ENCODE results near the gene XRCC4. TPM values are rescaled to one million over a fixed set of nuclear protein-coding genes. Genes with fewer than 3 reads are reported as not detected.
"Not testable (repeated sequence)": the region's sequence is repeated elsewhere in the genome, so short reads cannot be mapped to it uniquely, and the experiment has no call there.

XRCC4 gene
- total RNA-seq, 2 experiments from 2014 or later, result 14.0 to 15.2 TPM

DNA sequence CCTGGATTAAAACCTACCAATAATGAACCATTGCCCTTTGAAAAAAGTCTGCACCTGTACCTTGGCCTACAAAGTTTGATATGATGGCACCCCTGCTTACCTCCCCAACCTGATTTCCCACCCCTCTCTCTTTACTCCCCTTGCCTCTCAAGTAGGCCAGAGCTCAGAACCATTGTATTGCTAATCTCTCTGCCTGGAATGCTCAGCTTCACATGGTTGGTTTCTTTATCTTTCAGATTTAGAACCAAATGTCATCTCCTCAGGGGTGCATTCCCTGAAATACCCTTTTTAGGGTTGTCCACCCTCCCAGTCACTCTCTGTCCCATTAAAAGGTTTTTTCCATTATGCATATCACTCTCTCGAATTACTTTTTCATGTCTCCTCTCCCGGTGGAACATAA is 277.6 kb downstream of the XRCC4 start:
- Mint-ChIP-seq H3K27ac (no peak overlapping the region), H3K36me3 (peaks cover 3% of the 10 kb centered on the region), H3K27me3 (no peaks in the 10 kb centered on the region), H3K4me3 (no peak overlapping the region), H3K9me3 (peaks cover 14% of the 10 kb centered on the region), H3K4me1 (ENCODE audit: low read depth) (no peaks in the 10 kb centered on the region)
- DNase-seq, result no peak
- intact Hi-C loops (cut with micrococcal nuclease), result no loop called here
- CTCF ChIA-PET, result interaction anchor here (1.6 kb wide), 1 partner anchor 9 kb away, joined by 3 read pairs; no protein-coding TSS in a partner anchor
- POLR2A ChIA-PET, result no interaction called here

DNA sequence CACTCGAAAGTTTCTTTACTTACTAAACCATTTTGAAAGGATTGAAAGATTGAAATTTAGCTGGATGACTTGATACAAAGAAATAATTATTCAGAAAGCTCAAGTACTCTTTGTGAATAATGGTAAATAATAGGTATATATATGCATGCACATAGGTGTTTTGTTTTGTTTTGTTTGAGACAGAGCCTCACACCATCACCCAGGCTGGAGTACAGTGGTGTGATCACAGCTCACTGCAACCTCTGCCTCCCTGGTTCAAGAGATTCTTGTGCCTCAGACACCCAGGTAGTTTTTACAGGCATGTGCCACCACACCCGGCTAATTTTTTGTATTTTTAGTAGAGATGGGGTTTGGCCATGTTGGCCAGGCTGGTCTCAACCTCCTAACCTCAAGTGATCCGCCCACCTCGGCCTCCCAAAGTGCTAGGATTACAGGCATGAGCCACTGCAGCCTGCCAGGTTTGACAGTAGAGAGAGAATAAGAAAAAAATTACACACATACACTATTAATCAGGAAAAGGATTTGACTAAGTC is 278.2 kb downstream of the XRCC4 start:
- H3K9me3 Mint-ChIP-seq, result peaks cover 13% of the 10 kb centered on the region
- H3K4me1 Mint-ChIP-seq (ENCODE audit: low read depth); POLR2A ChIA-PET; H3K36me3 Mint-ChIP-seq; intact Hi-C loops (cut with micrococcal nuclease); DNase-seq; H3K27me3 Mint-ChIP-seq; H3K27ac Mint-ChIP-seq; H3K4me3 Mint-ChIP-seq: not testable (repeated sequence)
- CTCF ChIA-PET, result interaction anchor here (1.6 kb wide), 1 partner anchor 9 kb away, joined by 3 read pairs; no protein-coding TSS in a partner anchor

DNA sequence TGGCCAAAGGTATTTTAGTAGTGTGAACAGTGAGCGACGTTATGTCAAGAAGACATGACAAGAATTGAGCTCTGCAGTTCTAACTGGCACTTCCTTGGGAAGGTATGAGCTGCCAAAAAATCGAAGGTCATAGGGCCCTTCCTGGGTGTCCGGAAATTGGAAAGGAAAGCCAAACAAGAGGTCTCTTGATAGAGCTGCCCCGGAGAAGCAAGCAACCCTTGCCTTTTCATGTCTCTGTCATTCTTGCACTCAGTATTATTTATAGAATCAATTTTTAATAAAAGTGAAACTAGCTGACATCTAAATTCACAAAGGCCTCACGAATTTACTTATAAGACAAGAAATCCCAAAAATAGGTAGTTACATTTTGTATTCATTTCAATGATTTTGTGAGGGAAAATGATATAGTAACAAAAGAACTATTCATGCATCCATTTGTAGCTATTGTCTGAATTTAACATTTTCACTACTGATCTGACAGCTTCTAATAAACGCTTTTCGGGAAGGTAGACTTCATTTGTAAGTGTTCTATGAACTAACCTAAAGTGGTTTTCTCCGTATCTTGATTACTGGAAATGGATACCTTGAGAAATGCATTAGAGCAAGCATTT is 280.4 kb downstream of the XRCC4 start:
- DNase-seq, result no peak
- H3K4me1 Mint-ChIP-seq (ENCODE audit: low read depth), result no peaks in the 10 kb centered on the region
- POLR2A ChIA-PET, result no interaction called here
- intact Hi-C loops (cut with micrococcal nuclease), result no loop called here
- no peaks in the 10 kb centered on the region for H3K27me3 Mint-ChIP-seq
- peaks cover 9% of the 10 kb centered on the region for H3K9me3 Mint-ChIP-seq
- H3K27ac Mint-ChIP-seq, result no peak overlapping the region
- peaks cover 3% of the 10 kb centered on the region for H3K36me3 Mint-ChIP-seq
- H3K4me3 Mint-ChIP-seq, result no peak overlapping the region
- CTCF ChIA-PET, result no interaction called here

DNA sequence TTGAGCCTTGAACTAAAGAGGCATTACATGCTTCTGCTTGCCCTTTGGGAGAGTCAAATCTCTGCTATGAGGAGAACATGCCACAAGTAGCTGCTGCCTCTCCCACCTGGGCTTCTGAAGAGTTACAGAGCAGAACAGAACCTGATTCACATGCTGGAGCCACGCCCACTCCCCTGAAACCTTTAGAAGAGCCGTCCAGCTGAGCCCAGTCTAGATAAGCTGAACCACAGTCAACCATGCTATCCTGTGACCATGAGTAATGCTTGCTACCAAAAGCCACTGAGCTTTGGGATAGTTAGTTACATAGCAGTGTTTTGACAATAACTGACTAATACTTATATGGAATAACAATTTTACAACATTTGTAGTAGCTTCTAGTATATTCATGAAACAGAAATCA is 283.2 kb downstream of the XRCC4 start:
- ChIA-PET CTCF (no interaction called here), POLR2A (no interaction called here)
- Mint-ChIP-seq H3K36me3 (no peaks in the 10 kb centered on the region), H3K27me3 (no peaks in the 10 kb centered on the region), H3K4me3 (no peak overlapping the region), H3K9me3 (peaks cover 9% of the 10 kb centered on the region), H3K27ac (no peak overlapping the region), H3K4me1 (ENCODE audit: low read depth) (no peaks in the 10 kb centered on the region)
- DNase-seq, result no peak
- intact Hi-C loops (cut with micrococcal nuclease), result no loop called here

DNA sequence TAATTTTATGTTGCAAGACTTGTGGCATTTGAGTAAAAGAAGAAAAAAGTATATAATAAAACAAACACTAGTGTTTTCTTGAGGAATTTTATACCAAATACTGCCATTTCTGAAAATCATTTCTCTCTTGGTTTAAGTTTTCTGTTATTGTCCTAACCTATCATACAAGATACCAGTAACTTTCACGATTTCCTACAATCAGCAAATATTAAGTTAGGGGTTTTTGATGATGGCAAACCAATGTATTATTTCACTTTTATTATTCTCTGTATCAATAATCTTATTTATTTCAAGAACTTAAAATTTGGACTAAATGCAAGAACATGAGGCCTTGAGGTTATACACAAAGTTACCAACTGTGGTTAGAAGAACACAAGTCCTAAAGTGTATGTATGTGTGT is 285.2 kb downstream of the XRCC4 start:
- Mint-ChIP-seq H3K9me3 (peaks cover 9% of the 10 kb centered on the region), H3K27me3 (no peaks in the 10 kb centered on the region), H3K27ac (no peak overlapping the region), H3K4me1 (ENCODE audit: low read depth) (no peaks in the 10 kb centered on the region), H3K4me3 (no peak overlapping the region), H3K36me3 (no peaks in the 10 kb centered on the region)
- POLR2A ChIA-PET, result no interaction called here
- CTCF ChIA-PET, result no interaction called here
- no peak for DNase-seq
- intact Hi-C loops (cut with micrococcal nuclease), result no loop called here

DNA sequence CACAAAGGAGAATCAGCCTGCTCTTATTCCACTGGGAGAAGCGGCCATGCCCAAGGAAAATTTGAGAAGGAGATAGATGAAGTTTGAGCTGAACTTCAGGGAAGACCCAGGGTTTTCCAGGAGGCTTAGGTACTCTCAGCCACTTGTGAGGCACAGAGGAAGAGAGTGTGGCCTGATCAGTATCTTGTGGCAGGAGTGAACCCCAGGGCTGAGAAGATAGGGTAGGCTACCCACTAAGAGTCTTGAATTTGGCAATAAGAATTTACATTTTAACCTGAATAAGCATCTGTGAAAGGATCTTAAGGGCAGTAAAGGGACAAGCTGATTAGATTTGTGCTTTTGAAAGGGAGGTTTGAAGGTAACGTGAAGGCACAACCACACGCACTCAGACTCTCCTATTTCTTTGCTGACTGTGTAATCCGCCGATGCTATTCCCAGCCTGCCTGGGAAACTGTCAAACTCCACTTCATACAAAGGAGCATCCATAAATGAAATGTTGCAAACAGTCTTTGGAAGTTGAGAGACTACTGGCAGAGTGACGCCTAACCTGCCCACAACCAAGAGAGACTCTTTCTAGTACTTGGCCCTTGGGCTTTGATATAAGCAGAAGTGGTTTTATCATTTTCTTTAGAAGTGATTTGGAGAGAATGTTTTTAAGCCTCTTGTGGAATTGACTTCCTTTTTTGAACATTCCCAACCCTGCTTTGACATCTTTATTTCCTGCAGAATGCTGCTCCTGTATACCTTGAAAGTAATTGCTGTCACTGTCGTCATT is 286.0 kb downstream of the XRCC4 start:
- DNase-seq, result no peak
- H3K9me3 Mint-ChIP-seq, result peaks cover 9% of the 10 kb centered on the region
- H3K36me3 Mint-ChIP-seq, result no peaks in the 10 kb centered on the region
- ChIA-PET POLR2A (no interaction called here), CTCF (no interaction called here)
- H3K27ac Mint-ChIP-seq, result no peak overlapping the region
- intact Hi-C loops (cut with micrococcal nuclease), result no loop called here
- no peak overlapping the region for H3K4me3 Mint-ChIP-seq
- H3K4me1 Mint-ChIP-seq (ENCODE audit: low read depth), result no peaks in the 10 kb centered on the region
- no peaks in the 10 kb centered on the region for H3K27me3 Mint-ChIP-seq

DNA sequence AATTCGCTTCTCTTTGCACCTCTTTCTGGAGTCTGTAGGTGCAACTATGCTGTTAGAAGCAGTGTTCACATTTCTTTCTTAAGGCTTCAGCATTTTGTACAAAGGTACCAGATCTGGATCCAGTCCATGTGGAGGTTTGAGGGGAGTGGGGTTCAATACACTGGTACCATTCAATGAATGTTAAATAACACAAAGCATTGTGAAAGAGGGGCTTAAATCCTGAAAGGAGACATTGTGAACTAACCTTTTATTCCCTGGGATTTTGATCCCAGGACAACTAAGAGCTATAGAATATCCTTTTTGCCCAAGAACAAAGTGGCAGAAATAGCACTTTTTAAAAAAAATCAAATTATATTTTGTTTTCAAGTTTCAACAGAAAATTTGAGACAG is 286.5 kb downstream of the XRCC4 start:
- no peak for DNase-seq
- H3K27ac Mint-ChIP-seq, result no peak overlapping the region
- no peaks in the 10 kb centered on the region for H3K27me3 Mint-ChIP-seq
- intact Hi-C loops (cut with micrococcal nuclease), result no loop called here
- no peak overlapping the region for H3K4me3 Mint-ChIP-seq
- H3K36me3 Mint-ChIP-seq, result no peaks in the 10 kb centered on the region
- no peaks in the 10 kb centered on the region for H3K4me1 Mint-ChIP-seq (ENCODE audit: low read depth)
- POLR2A ChIA-PET, result no interaction called here
- CTCF ChIA-PET, result no interaction called here
- peaks cover 9% of the 10 kb centered on the region for H3K9me3 Mint-ChIP-seq

DNA sequence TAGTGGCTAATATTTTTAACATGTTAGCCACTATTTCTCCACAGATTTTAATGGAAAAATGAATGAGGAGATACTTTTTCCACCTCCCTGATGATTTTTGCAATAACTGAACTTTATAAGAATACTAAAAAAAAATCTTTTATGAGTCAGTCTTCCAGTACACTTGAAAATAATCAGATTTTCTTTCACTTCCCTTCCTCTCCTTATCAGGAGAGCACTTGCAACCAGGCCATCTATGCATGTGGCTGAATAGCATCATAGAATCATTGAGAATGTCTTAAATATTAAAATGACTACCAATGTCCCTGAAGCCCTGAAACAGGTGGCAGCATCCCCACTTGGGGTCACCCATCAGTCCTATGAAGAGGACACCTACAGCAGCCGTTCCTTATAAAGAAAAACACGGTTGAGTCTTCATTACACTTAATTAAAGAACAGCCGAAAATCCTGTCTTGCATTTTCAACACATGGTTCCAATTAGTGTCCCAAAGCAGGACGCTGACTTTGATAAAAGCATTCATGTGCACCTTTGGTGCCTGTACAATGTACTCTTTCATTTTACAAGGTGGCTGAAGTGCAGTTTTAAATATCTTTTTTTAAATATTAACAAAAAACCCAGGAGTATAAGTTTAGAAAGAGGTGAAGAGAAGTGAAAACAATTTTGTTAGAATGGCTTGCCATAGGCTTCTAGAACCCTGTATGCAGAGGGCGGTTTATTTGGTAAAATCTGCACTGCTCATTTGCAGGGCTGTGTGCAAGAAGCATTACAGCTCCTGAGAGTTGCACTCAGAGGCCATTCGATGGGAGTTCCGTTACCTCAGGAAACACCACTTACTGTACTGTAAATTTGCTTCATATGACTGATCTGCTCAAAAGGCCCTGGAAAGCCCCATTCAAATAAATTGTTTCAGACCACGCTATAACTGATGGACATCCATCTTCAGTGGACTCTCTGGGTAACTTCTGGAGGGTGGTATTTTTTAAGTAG is 287.3 kb downstream of the XRCC4 start:
- DNase-seq, result no peak
- Mint-ChIP-seq H3K4me3 (no peak overlapping the region), H3K9me3 (peaks cover 9% of the 10 kb centered on the region), H3K27me3 (no peaks in the 10 kb centered on the region), H3K27ac (no peak overlapping the region), H3K4me1 (ENCODE audit: low read depth) (no peaks in the 10 kb centered on the region), H3K36me3 (no peaks in the 10 kb centered on the region)
- CTCF ChIA-PET, result no interaction called here
- intact Hi-C loops (cut with micrococcal nuclease), result no loop called here
- POLR2A ChIA-PET, result no interaction called here

DNA sequence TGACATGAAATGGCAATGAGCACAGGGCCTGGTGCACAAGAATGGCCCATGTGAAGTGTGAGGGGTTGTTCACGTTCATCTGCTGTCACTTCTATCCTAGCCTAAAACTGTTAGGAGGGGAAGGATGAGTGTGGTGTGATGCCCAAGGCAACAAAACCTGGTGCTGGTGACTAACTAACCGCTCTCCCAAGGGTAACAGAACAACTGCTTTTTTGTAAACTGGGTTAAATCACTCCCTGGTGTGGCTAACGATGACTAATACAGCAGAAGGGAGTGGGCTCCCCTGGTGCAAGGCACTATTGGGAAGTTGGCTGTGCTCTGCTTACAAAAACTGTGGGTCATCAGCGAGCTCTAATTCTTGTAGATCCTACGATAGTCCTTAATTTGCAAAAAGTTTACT is 291.0 kb downstream of the XRCC4 start:
- CTCF ChIA-PET, result no interaction called here
- no peaks in the 10 kb centered on the region for H3K36me3 Mint-ChIP-seq

DNA sequence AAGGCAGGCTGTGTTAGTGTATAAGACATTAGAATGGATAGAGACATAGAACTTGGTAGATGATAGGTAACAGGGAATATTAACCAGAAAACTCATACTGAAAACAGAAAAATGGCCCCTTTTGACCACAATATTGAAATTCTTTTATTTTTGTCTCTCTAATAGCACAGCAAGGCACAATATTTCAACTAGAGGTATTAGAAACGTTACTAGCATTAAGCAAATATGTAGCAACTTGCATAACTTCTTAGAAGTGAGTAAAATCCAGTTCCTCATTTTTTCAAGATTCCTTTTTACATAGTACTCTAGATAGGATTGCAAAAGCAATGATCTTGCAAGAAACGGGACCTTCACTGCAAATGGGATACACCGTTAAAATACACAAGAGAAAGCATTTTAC is 291.5 kb downstream of the XRCC4 start:
- ChIA-PET POLR2A (no interaction called here), CTCF (no interaction called here)
- no peaks in the 10 kb centered on the region for H3K36me3 Mint-ChIP-seq
- no peaks in the 10 kb centered on the region for H3K27me3 Mint-ChIP-seq
- DNase-seq, result no peak
- intact Hi-C loops (cut with micrococcal nuclease), result no loop called here
- no peak overlapping the region for H3K27ac Mint-ChIP-seq
- H3K9me3 Mint-ChIP-seq, result no peaks in the 10 kb centered on the region
- no peaks in the 10 kb centered on the region for H3K4me1 Mint-ChIP-seq (ENCODE audit: low read depth)
- H3K4me3 Mint-ChIP-seq, result no peak overlapping the region

More for the DNA sequence above, 291.0 kb downstream of the XRCC4 start:
- no peaks in the 10 kb centered on the region for H3K9me3 Mint-ChIP-seq
- no peak overlapping the region for H3K27ac Mint-ChIP-seq
- no peak for DNase-seq
- H3K27me3 Mint-ChIP-seq, result no peaks in the 10 kb centered on the region
- no peaks in the 10 kb centered on the region for H3K4me1 Mint-ChIP-seq (ENCODE audit: low read depth)
- POLR2A ChIA-PET, result no interaction called here
- no peak overlapping the region for H3K4me3 Mint-ChIP-seq
- intact Hi-C loops (cut with micrococcal nuclease), result no loop called here

DNA sequence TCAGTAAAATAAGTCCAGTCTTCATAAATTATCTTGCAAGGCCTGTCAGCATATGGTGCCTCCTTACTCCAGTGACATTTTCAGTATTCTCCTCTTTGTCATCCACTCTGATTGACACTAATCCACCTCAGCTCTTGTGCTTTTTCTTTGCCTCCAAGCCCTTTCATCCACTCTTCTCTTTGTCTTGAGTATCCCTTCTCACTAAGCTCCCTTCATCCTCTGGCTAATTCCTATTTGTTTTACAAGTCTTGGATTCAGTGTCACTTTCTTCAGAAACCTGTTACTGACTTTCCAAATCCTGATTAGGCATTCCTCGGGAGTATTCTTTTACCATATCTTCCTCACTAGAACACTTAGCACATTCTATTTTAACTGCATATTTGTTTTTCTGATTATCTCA is 293.6 kb downstream of the XRCC4 start:
- ChIA-PET POLR2A (no interaction called here), CTCF (no interaction called here)
- Mint-ChIP-seq H3K9me3 (no peaks in the 10 kb centered on the region), H3K4me3 (no peak overlapping the region), H3K27me3 (no peaks in the 10 kb centered on the region), H3K27ac (no peak overlapping the region), H3K36me3 (no peaks in the 10 kb centered on the region), H3K4me1 (ENCODE audit: low read depth) (no peaks in the 10 kb centered on the region)
- intact Hi-C loops (cut with micrococcal nuclease), result no loop called here
- DNase-seq, result no peak

DNA sequence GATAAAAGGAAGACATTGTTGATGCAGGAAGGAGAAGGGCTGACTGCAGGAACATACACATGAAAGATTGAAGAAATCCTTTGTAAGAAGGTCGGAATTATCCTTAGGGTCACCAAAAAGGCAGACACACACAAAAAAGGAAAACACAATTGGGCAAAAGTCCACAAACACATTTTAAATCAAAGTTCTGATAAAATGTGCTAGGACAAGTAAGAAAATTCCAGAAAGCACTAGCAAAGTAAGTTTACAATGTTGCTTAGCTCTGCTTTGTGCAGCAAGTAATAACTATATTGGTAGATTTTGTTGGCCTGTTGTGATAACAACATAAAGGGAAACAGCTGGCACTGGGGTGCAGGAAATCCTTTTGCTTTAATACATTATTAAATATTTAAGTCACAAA is 294.4 kb downstream of the XRCC4 start:
- no peaks in the 10 kb centered on the region for H3K27me3 Mint-ChIP-seq
- no peaks in the 10 kb centered on the region for H3K9me3 Mint-ChIP-seq
- no peak for DNase-seq
- H3K27ac Mint-ChIP-seq, result no peak overlapping the region
- no peaks in the 10 kb centered on the region for H3K4me1 Mint-ChIP-seq (ENCODE audit: low read depth)
- ChIA-PET CTCF (no interaction called here), POLR2A (no interaction called here)
- intact Hi-C loops (cut with micrococcal nuclease), result no loop called here
- no peak overlapping the region for H3K4me3 Mint-ChIP-seq
- no peaks in the 10 kb centered on the region for H3K36me3 Mint-ChIP-seq
